ENCODE data around the gene ATIC.
"Not testable (repeated sequence)": the region's sequence is repeated elsewhere in the genome, so short reads cannot be mapped to it uniquely, and the experiment has no call there.

The ATIC gene

DNA sequence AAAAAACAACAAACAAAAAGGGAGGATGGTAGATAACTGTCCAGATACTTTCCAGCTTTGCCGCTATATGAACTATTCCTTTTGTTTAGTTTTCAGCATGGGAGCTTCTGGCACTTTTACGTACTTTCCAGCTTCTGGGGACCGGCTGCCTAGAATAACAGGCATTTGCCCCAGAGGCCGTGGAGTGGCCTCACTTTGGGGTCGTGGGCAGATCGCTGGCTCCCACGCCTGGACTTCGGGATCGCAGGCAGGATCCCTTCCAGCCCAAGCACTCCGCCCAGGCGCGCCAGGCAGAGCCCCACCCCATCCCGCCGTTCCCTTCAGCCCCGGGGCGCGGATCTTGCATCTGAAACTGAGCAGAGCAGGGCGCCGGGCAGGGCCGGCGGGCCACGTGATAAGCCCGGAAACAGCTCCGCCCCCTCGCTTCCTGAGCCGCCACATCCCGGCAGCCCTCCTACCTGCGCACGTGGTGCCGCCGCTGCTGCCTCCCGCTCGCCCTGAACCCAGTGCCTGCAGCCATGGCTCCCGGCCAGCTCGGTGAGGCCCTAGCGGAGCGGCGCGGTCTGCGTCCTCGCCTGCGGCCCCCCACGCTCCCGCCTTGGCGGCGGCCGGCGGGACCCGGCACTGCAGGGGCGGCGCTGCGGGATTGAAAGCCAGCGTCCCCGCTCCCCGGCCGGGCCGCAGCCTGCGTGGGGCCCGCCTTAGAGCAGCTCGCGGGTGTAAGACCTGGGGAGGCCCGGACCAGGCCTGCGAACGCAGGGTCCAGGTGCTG lies at the start of gene ATIC:
Gene ATIC (plus strand): TSS at position 435 of the 772 bp plus-strand sequence. CDS start 84 bp downstream, at position 519.
- DNase-seq (ENCODE audit: low read depth in 2 of 2, low spot score in 1 of 2) = peak; percentile 75 to 85

DNA sequence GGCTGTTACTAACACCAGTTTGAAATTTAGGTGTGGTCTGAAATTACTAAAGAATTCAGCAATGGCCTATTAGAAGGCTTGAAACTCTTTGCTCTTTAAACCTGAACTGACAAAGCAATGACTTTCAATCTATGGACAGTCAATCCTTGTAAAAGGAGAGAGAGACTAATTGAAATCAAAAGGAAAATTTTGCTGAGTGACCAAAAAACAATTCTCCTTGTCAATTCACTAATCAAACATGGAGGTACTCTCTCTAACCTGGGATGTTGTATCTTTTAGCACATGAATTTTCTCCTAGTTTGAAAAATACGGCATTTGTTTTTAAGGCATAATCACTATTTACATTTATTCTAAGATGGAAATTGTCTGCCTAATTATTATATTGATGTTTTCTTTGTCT lies 49.6 kb upstream of the ATIC start:
- DNase-seq (ENCODE audit: low read depth in 2 of 2, low spot score in 1 of 2) = no peak

DNA sequence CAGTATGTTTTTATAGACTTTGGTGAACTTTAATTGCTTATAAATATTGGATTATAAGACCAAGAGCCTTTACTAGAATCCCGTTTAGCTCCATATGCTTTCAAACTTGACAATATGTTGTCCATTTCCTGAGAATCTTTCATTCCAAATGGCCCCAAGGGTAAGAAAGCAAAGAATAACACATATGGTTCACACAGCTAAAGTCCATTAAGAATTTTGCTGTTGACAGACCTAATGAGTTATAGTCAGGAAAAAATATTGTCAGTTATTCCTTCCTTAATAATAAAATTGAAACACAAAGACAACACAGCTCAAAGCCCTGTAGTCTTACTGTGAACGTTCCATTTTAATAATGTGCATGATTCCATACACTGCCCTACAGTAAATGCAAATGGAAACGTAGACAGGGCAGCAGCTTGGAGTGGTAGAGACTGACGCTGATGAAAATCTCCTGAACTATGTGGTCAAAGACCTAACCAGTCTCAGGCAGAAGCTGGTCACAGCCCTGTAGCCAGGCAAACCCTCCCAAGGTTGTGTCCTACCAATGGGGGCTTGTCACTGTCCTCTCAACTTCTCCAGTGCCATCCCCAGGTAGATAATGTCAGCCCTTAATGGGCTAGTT lies 49.0 kb upstream of the ATIC start:
- DNase-seq (ENCODE audit: low read depth in 2 of 2, low spot score in 1 of 2) = no peak

DNA sequence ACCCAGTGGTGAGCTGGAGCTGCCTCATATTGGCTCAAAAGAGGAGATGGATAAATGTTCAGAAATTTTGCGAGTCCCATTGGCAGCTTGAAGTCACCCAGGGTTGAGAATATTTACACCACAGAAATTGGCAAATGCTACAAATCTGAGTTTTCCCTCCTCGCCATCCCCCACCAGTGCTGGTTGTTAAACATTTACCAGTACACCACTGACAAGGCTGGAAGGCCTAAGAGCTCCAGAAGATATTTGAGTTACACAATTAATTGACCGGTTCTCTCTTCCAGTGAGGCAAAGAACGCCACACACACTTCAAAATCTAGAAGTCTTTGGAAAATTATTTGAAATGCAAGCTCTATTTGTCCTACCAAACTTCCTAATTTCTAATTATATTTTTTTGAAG lies 47.5 kb upstream of the ATIC start:
- no peak for DNase-seq (ENCODE audit: low read depth in 2 of 2, low spot score in 1 of 2)

DNA sequence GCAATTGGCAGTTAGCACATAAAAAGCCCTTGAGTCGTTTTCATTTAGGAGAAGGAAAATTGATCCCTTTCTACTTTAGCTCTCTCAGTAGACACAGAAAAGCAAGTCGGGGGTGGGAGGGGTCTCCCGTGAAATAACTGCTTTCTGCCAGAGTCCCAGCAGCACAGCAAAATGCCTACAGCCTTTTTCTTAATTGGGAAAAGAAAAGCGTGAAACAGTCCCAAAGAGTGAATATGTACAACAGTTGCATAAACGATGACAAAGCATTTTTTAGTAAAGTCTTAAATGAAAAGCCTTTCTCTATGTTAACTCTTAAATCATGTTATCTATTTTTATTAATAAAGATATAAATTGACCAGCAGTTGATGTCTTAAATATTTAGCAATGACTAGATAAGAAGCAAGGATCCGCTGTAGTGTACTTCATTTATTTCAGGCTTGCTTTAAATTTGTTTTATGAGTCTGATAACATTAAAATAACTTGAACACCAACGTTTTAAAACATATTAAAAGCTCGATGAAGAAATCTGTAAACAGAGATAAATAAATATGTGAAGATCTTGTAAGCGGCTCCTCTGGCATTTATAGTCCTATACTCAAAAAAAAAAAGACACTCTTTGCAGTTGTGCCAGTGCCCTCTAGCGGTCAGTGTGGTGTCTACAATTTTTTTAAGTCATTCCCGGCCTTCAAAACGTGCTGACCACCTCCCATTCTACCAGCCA lies 42.3 kb upstream of the ATIC start:
- DNase-seq (ENCODE audit: low read depth in 2 of 2, low spot score in 1 of 2) = peak; percentile 17 to 24

DNA sequence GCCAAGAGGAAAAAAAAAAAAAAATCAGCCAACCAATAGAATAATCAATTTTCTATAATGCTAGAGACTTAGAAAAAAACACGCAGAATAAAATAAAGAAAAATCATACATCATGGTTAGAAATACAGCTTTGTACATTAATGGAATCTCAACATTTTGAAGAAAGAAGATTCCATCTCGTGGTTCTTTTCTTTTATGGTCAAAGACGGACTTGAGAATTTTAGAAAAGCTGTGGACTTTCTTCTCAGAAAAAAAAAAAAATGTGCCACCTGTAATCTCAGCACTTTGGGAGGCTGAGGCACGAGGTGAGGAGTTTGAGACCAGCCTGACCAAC lies 41.8 kb upstream of the ATIC start:
- no peak for DNase-seq (ENCODE audit: low read depth in 2 of 2, low spot score in 1 of 2)

DNA sequence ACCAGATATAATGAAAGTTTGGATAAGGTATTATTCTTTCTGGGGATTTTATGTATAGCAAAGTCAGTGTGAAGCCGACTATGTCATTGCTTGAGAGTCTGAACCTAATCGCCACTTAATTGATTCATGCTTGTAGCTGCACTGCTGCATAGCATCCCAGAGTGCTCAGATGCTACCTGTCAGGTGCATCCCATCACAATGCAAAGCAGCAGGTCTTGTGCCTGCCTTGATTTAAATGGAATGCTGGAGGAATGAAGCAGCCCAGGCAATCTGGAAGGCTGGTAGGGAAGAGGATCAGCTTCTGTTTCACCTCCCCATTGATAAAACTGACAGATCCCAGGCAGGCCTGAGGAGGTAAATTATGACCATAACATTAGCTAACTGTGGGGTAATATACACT lies 40.4 kb upstream of the ATIC start:
- DNase-seq (ENCODE audit: low read depth in 2 of 2, low spot score in 1 of 2) = no peak

DNA sequence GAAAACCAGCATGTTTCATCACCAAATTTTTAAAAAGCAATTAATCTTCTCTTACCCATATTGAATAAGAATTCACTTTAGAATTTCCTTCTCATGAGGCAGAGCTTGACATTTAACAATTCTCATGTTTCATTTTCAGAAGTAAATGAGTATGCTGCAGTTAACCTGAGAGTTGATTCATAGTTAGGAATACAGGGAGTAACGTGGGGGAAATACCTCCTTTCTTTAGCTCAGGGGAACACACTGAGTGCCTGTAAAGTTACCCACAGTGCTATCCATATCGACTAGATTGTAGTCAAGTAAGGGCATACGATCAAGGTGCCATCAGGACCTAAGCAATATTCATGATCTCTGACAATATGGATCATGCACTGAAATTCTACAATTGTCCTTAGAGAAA lies 38.9 kb upstream of the ATIC start:
- DNase-seq (ENCODE audit: low read depth in 2 of 2, low spot score in 1 of 2) = no peak

DNA sequence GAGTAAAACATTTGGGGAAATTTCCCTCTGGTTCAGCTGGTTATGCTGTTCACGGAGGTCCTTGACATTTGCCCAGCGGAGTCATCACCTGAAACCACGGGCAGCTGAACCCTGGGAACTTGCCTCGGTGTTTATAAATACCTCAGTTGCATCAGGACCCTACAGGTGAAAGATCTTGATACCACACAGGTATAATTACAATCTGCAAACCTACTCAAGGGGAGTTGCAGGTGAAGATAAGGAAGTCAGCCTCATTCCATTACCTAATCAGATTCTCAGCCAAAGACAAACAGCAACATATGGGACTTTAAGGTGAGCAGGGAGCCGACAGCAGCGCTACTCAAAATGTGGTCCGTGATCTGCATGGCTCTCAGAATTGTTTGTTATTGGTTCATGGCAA lies 37.0 kb upstream of the ATIC start:
- no peak for DNase-seq (ENCODE audit: low read depth in 2 of 2, low spot score in 1 of 2)

DNA sequence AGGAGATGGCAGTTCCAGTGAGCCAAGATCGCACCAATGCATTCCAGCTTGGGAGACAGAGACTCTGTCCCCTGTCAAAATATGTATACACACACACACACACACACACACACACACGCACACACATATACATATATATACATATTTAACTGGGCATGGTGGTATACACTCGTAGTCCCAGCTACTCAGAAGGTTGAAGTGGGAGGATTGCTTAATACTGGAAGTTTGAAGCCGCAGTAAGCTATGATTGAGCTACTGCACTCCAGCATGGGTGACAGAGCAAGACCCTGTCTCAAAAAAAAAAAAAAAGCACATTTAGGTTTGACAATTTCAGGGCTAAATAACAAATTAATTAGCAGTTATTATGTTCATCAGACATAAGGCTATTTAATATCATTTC lies 36.0 kb upstream of the ATIC start:
- DNase-seq (ENCODE audit: low read depth in 2 of 2, low spot score in 1 of 2) = no peak

DNA sequence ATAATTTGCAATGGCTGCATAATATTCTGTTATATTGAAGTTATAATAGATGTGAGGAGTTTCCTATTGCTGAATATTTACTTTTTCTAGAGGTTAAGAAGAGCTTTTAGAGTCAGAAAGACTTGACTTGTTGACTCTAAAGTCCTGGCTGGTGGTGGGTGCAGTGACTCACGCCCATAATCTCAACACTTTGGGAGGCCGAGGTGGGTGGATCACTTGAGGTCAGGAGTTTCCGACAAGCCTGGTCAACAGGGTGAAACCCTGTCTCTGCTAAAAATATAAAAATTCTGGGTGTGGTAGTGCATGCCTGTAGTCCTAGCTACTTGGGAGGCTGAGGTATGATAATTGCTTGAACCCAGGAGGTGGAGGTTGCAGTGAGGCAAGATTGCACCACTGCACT lies 33.9 kb upstream of the ATIC start:
- DNase-seq (ENCODE audit: low read depth in 2 of 2, low spot score in 1 of 2) = no peak

DNA sequence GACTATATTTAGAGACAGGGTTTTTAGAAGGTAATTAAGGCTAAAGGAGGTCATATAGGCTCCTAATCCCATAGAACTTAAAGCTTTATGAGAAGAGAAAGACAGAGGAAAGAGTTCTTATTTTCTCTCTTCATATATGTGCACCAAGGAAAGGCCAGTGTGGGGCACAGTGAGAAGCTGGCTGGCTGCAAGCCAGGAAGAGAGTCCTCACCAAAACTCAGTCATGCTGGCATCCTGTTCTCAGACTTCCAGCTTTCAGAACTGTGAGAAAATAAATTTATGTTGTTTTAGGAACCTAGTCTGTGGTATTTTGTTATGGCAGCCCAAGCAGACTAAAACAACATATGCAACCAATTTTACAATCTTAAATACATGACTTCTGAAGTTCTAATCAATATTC lies 31.5 kb upstream of the ATIC start:
- DNase-seq (ENCODE audit: low read depth in 2 of 2, low spot score in 1 of 2) = no peak

DNA sequence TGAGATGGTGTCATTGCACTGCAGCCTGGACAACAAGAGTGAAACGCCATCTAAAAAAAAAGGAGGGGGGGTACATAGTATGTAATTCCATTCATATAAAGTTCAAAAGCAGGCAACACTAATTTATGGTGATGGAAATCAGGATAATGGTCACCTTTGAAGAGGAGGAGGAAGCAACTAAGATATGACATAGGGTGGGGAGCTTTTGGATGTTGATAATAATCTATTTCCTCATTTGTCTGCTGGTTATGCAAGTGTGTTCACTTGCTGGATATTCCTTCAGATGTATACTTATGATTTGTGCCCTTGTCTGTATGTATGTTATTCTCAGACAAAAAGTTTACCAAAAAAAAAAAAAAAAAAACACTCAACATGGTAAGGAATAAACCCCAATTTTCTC lies 28.6 kb upstream of the ATIC start:
- DNase-seq (ENCODE audit: low read depth in 2 of 2, low spot score in 1 of 2) = no peak

DNA sequence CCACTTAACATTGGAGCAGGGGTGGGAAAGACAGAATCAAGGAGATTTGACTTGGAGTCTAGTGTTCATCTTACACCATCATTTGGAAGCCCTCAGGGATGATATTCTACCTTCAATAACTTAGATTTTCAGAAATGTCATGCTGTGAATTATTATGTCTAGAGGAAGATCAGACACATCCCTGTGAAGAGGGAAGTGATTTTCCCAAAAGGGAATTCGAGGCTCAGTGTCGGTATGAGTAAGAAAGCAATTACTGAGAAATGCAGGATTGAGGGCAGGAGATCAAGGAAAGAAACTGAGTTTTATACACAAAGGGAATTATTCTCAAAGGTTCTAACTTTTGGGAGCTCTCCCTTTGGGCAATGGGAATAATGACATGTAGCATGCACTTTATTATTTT lies 25.6 kb upstream of the ATIC start:
- DNase-seq (ENCODE audit: low read depth in 2 of 2, low spot score in 1 of 2) = no peak

DNA sequence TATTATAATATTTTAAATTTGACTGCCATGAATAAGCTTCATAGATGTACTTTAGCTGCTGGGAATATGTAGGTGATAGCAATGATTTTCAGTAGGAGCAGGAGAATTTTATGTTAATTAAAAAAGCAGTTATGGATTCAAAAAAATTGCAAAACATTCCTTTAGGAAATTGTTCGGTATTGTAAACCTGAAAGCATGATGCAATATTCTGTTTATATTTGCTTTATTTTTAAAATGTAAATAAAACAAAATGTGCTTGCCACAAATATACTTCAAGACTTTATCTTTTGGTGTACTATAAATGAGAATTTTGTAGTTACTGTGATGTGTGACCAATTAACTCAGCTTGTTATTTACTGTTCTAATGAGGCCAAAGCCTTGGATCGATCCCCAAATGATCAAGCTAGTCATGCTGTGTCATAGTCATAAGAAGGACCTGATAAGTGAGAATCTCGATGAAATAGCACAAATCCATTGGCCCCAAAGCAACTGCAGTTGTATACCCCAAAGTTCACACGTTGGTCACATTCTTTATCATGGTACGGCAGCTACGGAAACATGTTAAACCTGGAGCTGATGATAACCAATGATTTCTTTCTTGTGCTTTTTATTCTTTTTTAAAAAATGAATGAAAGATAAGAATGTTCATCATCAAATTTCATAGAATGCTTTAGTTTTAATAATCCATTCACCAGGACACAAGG lies 23.6 kb upstream of the ATIC start:
- DNase-seq (ENCODE audit: low read depth in 2 of 2, low spot score in 1 of 2) = no peak

DNA sequence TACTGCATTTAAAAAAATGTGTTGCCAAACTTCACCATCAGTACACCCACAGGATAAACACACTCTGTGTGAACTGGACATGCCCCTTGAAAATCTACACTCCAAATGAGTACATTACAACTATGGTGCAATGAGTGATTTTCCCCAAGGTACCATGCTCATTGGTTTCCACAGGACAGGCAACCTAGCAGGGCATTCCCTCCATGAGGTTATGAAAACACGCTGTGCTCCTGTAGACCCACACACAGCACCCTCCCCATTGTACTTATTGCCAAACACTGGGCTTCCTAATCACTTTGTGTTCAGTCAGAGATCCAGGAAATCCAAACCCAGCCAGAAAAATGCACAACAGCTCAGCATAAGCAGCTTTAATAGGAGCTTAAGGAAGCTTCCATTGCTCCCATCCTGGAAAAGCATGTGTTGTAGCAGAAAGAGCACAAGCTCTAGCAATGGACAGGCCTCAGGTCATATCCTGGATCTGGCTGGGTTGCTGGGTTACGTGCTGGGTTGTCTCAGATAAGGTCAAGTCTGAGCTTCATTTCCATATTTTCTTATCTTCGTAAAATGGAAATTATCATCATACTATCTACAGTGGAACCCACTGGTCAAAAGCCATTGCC lies 20.8 kb upstream of the ATIC start:
- no peak for DNase-seq (ENCODE audit: low read depth in 2 of 2, low spot score in 1 of 2)

DNA sequence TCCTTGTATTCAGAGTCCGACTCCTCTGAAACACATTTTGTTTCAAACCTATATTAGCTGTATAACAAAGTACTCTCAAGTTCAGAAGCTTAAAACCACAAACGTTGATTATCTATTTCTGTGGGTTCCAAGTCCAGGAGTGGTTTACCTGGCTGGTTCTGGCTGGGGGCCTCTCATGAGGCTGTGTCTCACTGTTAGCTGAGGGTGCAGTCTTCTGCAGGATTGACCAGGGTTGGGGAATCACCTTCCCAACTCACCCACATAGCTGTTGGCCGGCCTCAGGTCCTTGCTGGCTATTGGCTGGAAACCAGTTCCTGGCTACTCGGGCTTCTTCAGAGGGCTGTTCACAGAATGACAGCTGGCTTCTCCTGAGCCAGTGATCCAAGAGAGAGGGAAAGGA lies 18.0 kb upstream of the ATIC start:
- DNase-seq (ENCODE audit: low read depth in 2 of 2, low spot score in 1 of 2) = no peak

DNA sequence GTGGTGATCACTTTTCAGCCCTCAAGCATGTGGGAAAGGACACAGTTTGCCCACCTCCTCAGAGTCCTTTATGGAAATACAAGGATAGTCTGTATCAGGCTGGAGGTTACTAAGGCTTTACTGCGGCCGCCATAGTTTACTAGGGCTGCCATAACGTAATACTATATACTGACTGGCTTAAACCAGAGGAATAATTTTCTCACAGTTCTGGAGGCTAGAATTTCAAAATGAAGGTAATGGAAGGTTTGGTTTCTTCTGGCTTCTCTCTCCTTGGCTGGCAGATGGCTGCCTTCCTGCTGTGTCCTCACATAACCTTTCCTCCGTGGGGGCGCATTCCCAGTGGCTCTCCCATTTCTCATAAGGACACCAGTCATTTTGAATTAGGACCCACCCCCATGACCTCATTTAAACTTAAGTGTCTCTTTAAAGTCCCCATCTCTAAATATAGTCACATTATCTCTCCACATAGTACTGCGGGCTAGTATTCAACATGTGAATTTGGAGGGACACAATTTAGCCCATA lies 12.5 kb upstream of the ATIC start:
- no peak for DNase-seq (ENCODE audit: low read depth in 2 of 2, low spot score in 1 of 2)

DNA sequence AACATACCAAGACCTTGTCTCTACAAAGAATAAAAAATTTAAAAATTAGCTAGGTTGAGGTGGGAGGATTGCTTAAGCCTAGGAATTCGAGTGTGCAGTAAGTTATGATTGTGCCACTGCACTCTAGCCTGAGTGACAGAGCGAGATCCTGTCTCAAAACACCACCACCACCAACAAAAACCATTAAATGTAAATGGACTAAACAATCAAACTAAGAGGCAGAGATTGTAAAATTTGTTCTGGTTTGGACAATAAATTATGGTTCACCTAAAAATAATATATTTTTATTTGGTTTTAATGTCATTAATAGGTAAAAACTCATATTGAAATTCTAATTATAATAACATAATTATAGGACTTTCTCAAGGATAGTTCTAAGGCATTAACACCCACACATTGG lies 9.9 kb upstream of the ATIC start:
- no peak for DNase-seq (ENCODE audit: low read depth in 2 of 2, low spot score in 1 of 2)

DNA sequence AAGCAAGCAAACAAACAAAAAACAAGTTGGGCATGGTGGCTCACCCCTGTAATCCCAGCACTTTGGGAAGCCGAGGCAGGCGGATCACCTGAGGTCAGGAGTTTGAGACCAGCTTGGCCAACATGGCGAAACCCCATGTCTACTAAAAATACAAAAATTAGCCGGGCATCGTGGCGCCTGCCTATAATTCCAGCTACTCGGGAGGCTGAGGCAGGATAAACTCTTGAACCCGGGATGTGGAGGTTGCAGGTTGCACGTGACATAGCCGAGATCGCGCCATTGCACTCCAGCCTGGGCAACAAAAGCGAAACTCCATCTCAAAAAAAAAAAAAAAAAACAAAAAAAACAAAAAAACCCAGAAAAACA lies 617 bp upstream of the ATIC start:
- not testable (repeated sequence) for DNase-seq (ENCODE audit: low read depth in 2 of 2, low spot score in 1 of 2)

DNA sequence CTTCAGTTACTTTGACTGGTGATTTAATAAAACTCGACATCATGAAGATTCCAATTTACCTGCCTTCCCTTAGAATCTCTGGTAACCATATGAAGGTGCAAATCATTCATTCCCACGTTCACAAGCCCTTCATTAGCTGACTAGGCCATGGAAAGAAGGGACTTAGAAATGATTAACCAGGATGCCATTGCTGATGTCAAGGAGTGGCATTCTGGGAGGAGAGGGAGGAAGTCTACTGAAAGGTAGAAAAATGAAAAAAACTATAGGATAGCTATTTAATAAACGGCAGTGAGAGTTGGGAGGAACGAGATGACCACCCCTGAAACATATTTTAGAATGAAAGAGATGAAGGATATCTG lies 1.4 kb downstream of the ATIC start:
- DNase-seq (ENCODE audit: low read depth in 2 of 2, low spot score in 1 of 2) = no peak

Data from stimulated activated CD8-positive, alpha-beta memory T cell treated with anti-CD3 and anti-CD28 coated beads, Interleukin-4, amount 100 ng/mL, for 4 hours (primary cell).